Sciatic nerve (tissue), 2 donors: ENCODE data around the gene AMBP. TPM values are rescaled to one million over a fixed set of nuclear protein-coding genes. Genes with fewer than 3 reads are reported as not detected.

Experiments
- ATAC-seq: fragments of 200-7000 bp; cut with Tn5 transposase; one replicate; pipeline ENCODE4 v1.9.1; 2020; ENCODE audit warnings: mild to moderate bottlenecking, moderate library complexity
- DNase-seq: peaks from one replicate; pipeline ENCODE4 v3.0.0-alpha.2; 2020; ENCODE audit warnings: low spot score
- intact Hi-C: fragments of 100-400 bp; cut with DNase I; formaldehyde crosslinking; loops from one replicate; pipeline ENCODE4 v1.14.2; 2022
- total RNA-seq: library from RNA; stranded (reverse); fragmentation: NEBNext Ultra II Directional; extraction: Animal tissue kit (Norgen Biotek cat#: 25700); gene quantifications from one replicate; pipeline ENCODE4 v1.2.1, GENCODE V29; 2021
- donor health status: DM: no; HTN: no; CAD: no.
- donor health status: DM: no; HTN: no; CAD: no.

The AMBP gene
- total RNA-seq, 1 donor from 2014 or later = not detected

- ATAC-seq (no peak), DNase-seq (no peak)
- intact Hi-C loops = loop anchor here (10.0 kb wide), 1 partner anchor 305 kb away; no protein-coding TSS in a partner anchor
These were observed 38.6 kb downstream of the AMBP start for GRCh38 chr9:114039484-114039883.

GRCh38 chr9:114038724-114039313 is 39.3 kb downstream of the AMBP start:
- intact Hi-C loops = loop anchor here (10.0 kb wide), 1 partner anchor 304 kb away; no protein-coding TSS in a partner anchor
- ATAC-seq = no peak
- DNase-seq = no peak

GRCh38 chr9:114037961-114038723 is 40.0 kb downstream of the AMBP start:
- intact Hi-C loops = loop anchor here (10.0 kb wide), 1 partner anchor 303 kb away; no protein-coding TSS in a partner anchor
- ATAC-seq (no peak), DNase-seq (no peak)

- DNase-seq (no peak), ATAC-seq (no peak)
- intact Hi-C loops = loop anchor here (10.0 kb wide), 1 partner anchor 302 kb away; no protein-coding TSS in a partner anchor
These were observed 40.9 kb downstream of the AMBP start for GRCh38 chr9:114037249-114037648.

- intact Hi-C loops = loop anchor here (10.0 kb wide), 1 partner anchor 301 kb away; no protein-coding TSS in a partner anchor
- DNase-seq = no peak
- ATAC-seq = no peak
These were observed 42.0 kb downstream of the AMBP start for GRCh38 chr9:114035845-114036801.

GRCh38 chr9:114035221-114035844 is 42.8 kb downstream of the AMBP start:
- intact Hi-C loops = loop anchor here (10.0 kb wide), 1 partner anchor 301 kb away; no protein-coding TSS in a partner anchor
- DNase-seq = no peak
- ATAC-seq = peak; percentile 29

GRCh38 chr9:114034661-114035062 is 43.4 kb downstream of the AMBP start:
- DNase-seq = no peak
- no peak for ATAC-seq
- intact Hi-C loops = loop anchor here (10.0 kb wide), 1 partner anchor 300 kb away; no protein-coding TSS in a partner anchor

- DNase-seq (no peak), ATAC-seq (no peak)
- intact Hi-C loops = loop anchor here (10.0 kb wide), 1 partner anchor 299 kb away; no protein-coding TSS in a partner anchor
These were observed 43.9 kb downstream of the AMBP start for GRCh38 chr9:114034196-114034595.

- ATAC-seq = peak; percentile 66
- DNase-seq = no peak
- intact Hi-C loops = loop anchor here (10.0 kb wide), 1 partner anchor 299 kb away; no protein-coding TSS in a partner anchor
These were observed 44.5 kb downstream of the AMBP start for GRCh38 chr9:114033397-114034103.

- ATAC-seq (no peak), DNase-seq (no peak)
- intact Hi-C loops = loop anchor here (10.0 kb wide), 1 partner anchor 297 kb away; no protein-coding TSS in a partner anchor
These were observed 45.9 kb downstream of the AMBP start for GRCh38 chr9:114031948-114032840.

GRCh38 chr9:114031037-114031630 is 47.0 kb downstream of the AMBP start:
- ATAC-seq = no peak
- intact Hi-C loops = loop anchor here (10.0 kb wide), 1 partner anchor 296 kb away; no protein-coding TSS in a partner anchor
- DNase-seq = no peak

- intact Hi-C loops = loop anchor here (10.0 kb wide), 1 partner anchor 296 kb away; no protein-coding TSS in a partner anchor
- ATAC-seq = no peak
- DNase-seq = no peak
These were observed 47.7 kb downstream of the AMBP start for GRCh38 chr9:114030364-114030763.

- intact Hi-C loops = loop anchor here (10.0 kb wide), 1 partner anchor 295 kb away; no protein-coding TSS in a partner anchor
- DNase-seq = no peak
- no peak for ATAC-seq
These were observed 48.6 kb downstream of the AMBP start for GRCh38 chr9:114029311-114030170.

- DNase-seq = no peak
- intact Hi-C loops = no loop called here
- no peak for ATAC-seq
These were observed 49.5 kb downstream of the AMBP start for GRCh38 chr9:114028646-114029045.

GRCh38 chr9:114027863-114028465 is 50.1 kb downstream of the AMBP start:
- no peak for DNase-seq
- ATAC-seq = no peak
- intact Hi-C loops = no loop called here
